ENCODE measurements around the gene SPATA31C1.

GRCh38 chr9:87883274-87883673 is 34.5 kb upstream of the SPATA31C1 start:
- TF ChIP-seq CTCF (IDR thresholded peaks at IDR 0.05), result no peak
- TF ChIP-seq POLR2AphosphoS5 (IDR thresholded peaks at IDR 0.05), result no peak
- no peak for TF ChIP-seq POLR2A (IDR thresholded peaks at IDR 0.05)

All from breast epithelium (tissue), 3 donors.